Gastrocnemius medialis (tissue), 4 donors: Measurements from ENCODE around the gene TRIOBP.

Experiments used
- CTCF ChIP-seq, 5 experiments: fragments of 450-650 bp in 3 of 5; fragments of 200-600 bp in 2 of 5; sonication (generic) in 2 of 5; IDR thresholded peaks in 4 of 5; conservative IDR thresholded peaks in 1 of 5; 1 replicate in 4 of 5; 2 replicates in 1 of 5; pipeline ENCODE4 v1.5.1; 2016 to 2019; ENCODE audit warnings: antibody characterized with exemption in 5 of 5, mild to moderate bottlenecking in 3 of 5, moderate library complexity in 3 of 5
- POLR2A ChIP-seq, 2 donors: fragments of 450-650 bp; IDR thresholded peaks; one replicate each; pipeline ENCODE4 v1.6.1; 2017; ENCODE audit warnings: antibody characterized with exemption in 2 of 2, mild to moderate bottlenecking in 2 of 2, moderate library complexity in 2 of 2

DNA sequence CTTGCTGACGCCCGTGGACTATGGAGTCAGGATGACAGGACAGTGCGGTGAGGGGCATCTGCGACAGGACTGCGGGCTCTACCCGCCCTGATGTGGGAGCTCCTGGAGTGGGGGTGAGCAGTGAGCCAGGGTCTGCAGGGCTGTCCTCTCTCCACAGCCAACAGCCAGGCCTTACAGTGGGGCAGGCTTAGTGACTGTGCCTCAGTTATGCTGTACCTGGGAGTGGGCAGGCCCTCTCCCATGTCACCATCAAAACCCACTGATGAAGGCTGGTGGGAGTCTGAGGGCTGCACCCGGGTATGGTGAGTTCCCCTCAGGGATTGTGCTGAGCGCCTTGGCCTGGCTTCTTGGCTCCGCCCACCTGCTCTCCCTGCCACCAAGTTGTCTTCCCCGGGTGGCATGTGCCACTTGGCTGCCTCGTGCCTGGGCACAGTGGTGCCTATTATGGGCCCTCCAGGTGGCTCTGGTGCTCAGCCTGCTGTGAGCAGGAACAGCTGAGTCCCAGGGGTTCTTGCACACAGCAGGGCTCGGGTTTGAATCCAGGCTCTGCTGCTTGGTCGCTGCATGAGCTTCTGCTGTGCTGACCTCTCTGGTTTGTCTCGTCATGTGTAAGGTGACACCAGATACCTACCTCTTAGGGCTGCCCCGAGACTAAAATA, 4.1 kb upstream of the TRIOBP start:
- TF ChIP-seq CTCF (IDR thresholded peaks at IDR 0.05 in 4 of 5, conservative IDR thresholded peaks at IDR 0.05 in 1 of 5) (no peak), POLR2A (IDR thresholded peaks at IDR 0.05) (no peak)
